Gastroesophageal sphincter (tissue), 3 donors: ENCODE measurements around the gene OR2AT4.

Experiments used
- POLR2A ChIP-seq, 2 donors: fragments of 450-650 bp; IDR thresholded peaks; one replicate each; pipeline ENCODE4 v1.6.1; 2017; ENCODE audit warnings: antibody characterized with exemption in 2 of 2, mild to moderate bottlenecking in 2 of 2, moderate library complexity in 1 of 2
- POLR2AphosphoS5 ChIP-seq: sonication (generic); formaldehyde crosslinking; IDR thresholded peaks from one replicate; pipeline ENCODE4 v1.6.1; 2017; ENCODE audit warnings: antibody characterized with exemption
- TF ChIP-seq, protein P1 (sequence below), 4 experiments: fragments of 200-600 bp in 2 of 4; fragments of 450-650 bp in 2 of 4; sonication (generic) in 1 of 4; IDR thresholded peaks; one replicate each; pipeline ENCODE4 v1.5.1; 2017 to 2019; ENCODE audit warnings: antibody characterized with exemption in 4 of 4, mild to moderate bottlenecking in 2 of 4, moderate library complexity in 2 of 4

DNA sequence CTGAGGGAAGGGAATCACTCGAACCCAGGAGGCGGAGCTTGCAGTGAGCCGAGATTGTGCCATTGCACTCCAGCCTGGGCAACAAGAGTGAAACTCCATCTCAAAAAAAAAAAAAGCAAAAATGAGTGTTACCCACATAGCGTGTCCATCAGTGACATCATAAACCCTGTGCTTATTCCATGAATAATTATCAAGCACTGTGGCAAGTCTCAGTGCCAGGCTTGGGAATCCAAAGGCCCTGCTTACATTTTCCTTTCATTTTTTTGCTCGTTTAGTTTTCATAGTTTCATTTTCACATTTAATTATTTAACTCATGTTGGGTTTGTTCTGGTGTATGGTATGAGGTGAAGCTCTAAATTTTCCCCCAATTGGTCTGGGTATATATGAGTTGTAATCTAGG is 61.4 kb downstream of the OR2AT4 start:
- TF ChIP-seq, protein P1, sequence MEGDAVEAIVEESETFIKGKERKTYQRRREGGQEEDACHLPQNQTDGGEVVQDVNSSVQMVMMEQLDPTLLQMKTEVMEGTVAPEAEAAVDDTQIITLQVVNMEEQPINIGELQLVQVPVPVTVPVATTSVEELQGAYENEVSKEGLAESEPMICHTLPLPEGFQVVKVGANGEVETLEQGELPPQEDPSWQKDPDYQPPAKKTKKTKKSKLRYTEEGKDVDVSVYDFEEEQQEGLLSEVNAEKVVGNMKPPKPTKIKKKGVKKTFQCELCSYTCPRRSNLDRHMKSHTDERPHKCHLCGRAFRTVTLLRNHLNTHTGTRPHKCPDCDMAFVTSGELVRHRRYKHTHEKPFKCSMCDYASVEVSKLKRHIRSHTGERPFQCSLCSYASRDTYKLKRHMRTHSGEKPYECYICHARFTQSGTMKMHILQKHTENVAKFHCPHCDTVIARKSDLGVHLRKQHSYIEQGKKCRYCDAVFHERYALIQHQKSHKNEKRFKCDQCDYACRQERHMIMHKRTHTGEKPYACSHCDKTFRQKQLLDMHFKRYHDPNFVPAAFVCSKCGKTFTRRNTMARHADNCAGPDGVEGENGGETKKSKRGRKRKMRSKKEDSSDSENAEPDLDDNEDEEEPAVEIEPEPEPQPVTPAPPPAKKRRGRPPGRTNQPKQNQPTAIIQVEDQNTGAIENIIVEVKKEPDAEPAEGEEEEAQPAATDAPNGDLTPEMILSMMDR (IDR thresholded peaks at IDR 0.05) = no peak
- TF ChIP-seq POLR2A (IDR thresholded peaks at IDR 0.05) (no peak), POLR2AphosphoS5 (no peak)
